GM19025 (cell line): Measurements from ENCODE around the gene SKAP2.
"Not testable (repeated sequence)": the region's sequence is repeated elsewhere in the genome, so short reads cannot be mapped to it uniquely, and the experiment has no call there.

Experiments
- ATAC-seq: cut with Tn5 transposase; IDR thresholded peaks from one replicate; pipeline ENCODE4 v1.9.1; 2021; ENCODE audit warnings: mild to moderate bottlenecking, low read depth, moderate library complexity; ENCODE audit not compliant: unreplicated experiment

SKAP2 gene

GRCh38 chr7:26858241-26858715 lies 6.1 kb downstream of the SKAP2 start:
- ATAC-seq = no peak

- ATAC-seq = no peak
Measured at GRCh38 chr7:26857506-26858240, 6.7 kb downstream of the SKAP2 start.

GRCh38 chr7:26857170-26857505 lies 7.3 kb downstream of the SKAP2 start:
- ATAC-seq = no peak

- ATAC-seq = no peak
Measured at GRCh38 chr7:26856176-26856985, 8.0 kb downstream of the SKAP2 start.

GRCh38 chr7:26854876-26855855 lies 9.2 kb downstream of the SKAP2 start:
- ATAC-seq = no peak

- ATAC-seq = no peak
Measured at GRCh38 chr7:26853788-26854393, 10.5 kb downstream of the SKAP2 start.

- ATAC-seq = no peak
Measured at GRCh38 chr7:26850193-26850651, 14.2 kb downstream of the SKAP2 start.

- no peak for ATAC-seq
Measured at GRCh38 chr7:26843705-26844104, 20.7 kb downstream of the SKAP2 start.

GRCh38 chr7:26842897-26843296 lies 21.5 kb downstream of the SKAP2 start:
- no peak for ATAC-seq

- no peak for ATAC-seq
Measured at GRCh38 chr7:26841003-26841739, 23.2 kb downstream of the SKAP2 start.

- ATAC-seq = not testable (repeated sequence)
Measured at GRCh38 chr7:26836793-26837192, 27.6 kb downstream of the SKAP2 start.

GRCh38 chr7:26815426-26815825 lies 49.0 kb downstream of the SKAP2 start:
- ATAC-seq = no peak

- ATAC-seq = no peak
Measured at GRCh38 chr7:26813432-26813831, 51.0 kb downstream of the SKAP2 start.

GRCh38 chr7:26794541-26794940 lies 69.8 kb downstream of the SKAP2 start:
- ATAC-seq = no peak

- no peak for ATAC-seq
Measured at GRCh38 chr7:26792576-26792975, 71.8 kb downstream of the SKAP2 start.

GRCh38 chr7:26792006-26792405 lies 72.4 kb downstream of the SKAP2 start:
- no peak for ATAC-seq

GRCh38 chr7:26789481-26790184 lies 74.8 kb downstream of the SKAP2 start:
- no peak for ATAC-seq

GRCh38 chr7:26787701-26788100 lies 76.7 kb downstream of the SKAP2 start:
- no peak for ATAC-seq

- ATAC-seq = no peak
Measured at GRCh38 chr7:26784118-26784517, 80.3 kb downstream of the SKAP2 start.
